ENCODE data around the gene LPIN1. TPM values are rescaled to one million over a fixed set of nuclear protein-coding genes. Genes with fewer than 3 reads are reported as not detected.
A peak's percentile ranks its signal among the peaks of the same experiment; 100 is the strongest.

Gene LPIN1
- total RNA-seq, 1 donor, result 62.2 TPM

GRCh38 chr2:11710210-11710609 is 36.2 kb upstream of the LPIN1 start:
- peak; percentile 55 for DNase-seq (ENCODE audit: low read depth)
- no peak for TF ChIP-seq CTCF (IDR thresholded peaks at IDR 0.05; ENCODE audit: insufficient read depth, low read depth, low read length)
- no peak overlapping the region for H3K4me3 ChIP-seq (ENCODE audit: low read depth, low read length)

- H3K4me3 ChIP-seq (ENCODE audit: low read depth, low read length), result no peak overlapping the region
- no peak for TF ChIP-seq CTCF (IDR thresholded peaks at IDR 0.05; ENCODE audit: insufficient read depth, low read depth, low read length)
- DNase-seq (ENCODE audit: low read depth), result no peak
Measured at GRCh38 chr2:11710632-11711353, 35.6 kb upstream of the LPIN1 start.

GRCh38 chr2:11711354-11711716 is 35.1 kb upstream of the LPIN1 start:
- H3K4me3 ChIP-seq (ENCODE audit: low read depth, low read length), result no peak overlapping the region
- DNase-seq (ENCODE audit: low read depth), result no peak
- no peak for TF ChIP-seq CTCF (IDR thresholded peaks at IDR 0.05; ENCODE audit: insufficient read depth, low read depth, low read length)

GRCh38 chr2:11711751-11712150 is 34.7 kb upstream of the LPIN1 start:
- TF ChIP-seq CTCF (IDR thresholded peaks at IDR 0.05; ENCODE audit: insufficient read depth, low read depth, low read length), result no peak
- DNase-seq (ENCODE audit: low read depth), result no peak
- no peak overlapping the region for H3K4me3 ChIP-seq (ENCODE audit: low read depth, low read length)

GRCh38 chr2:11712866-11713265 is 33.6 kb upstream of the LPIN1 start:
- no peak for DNase-seq (ENCODE audit: low read depth)
- TF ChIP-seq CTCF (IDR thresholded peaks at IDR 0.05; ENCODE audit: insufficient read depth, low read depth, low read length), result no peak
- H3K4me3 ChIP-seq (ENCODE audit: low read depth, low read length), result no peak overlapping the region

GRCh38 chr2:11713815-11714214 is 32.6 kb upstream of the LPIN1 start:
- DNase-seq (ENCODE audit: low read depth), result no peak
- H3K4me3 ChIP-seq (ENCODE audit: low read depth, low read length), result no peak overlapping the region
- no peak for TF ChIP-seq CTCF (IDR thresholded peaks at IDR 0.05; ENCODE audit: insufficient read depth, low read depth, low read length)

All from fibroblast of villous mesenchyme (primary cell).